Measurements from ENCODE around the gene HSPA12A. TPM values are rescaled to one million over a fixed set of nuclear protein-coding genes. Genes with fewer than 3 reads are reported as not detected.

Gene HSPA12A
- total RNA-seq, 4 donors from 2014 or later, result 9.6 to 26.6 (median 18.2) TPM

DNA sequence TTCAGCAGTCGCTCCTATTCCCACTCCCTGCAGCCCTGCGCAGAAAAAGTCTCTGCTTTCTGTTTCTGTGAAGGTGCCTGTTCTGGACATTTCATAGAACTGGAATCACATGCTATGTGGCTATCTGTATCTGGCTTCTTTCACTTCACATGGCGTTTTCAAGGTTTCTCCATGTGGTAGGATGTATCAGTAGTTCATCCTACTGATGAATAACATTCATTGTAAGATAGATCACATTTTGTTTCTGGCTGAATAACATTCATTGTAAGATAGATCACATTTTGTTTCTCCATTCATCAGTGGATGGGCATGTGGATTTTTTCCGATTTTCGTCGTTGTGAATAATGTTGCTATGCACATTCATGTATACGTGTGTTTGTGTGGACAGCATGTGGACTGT is 44.5 kb downstream of the HSPA12A start:
- no peaks in the 10 kb centered on the region for H3K4me1 ChIP-seq
- no peaks in the 10 kb centered on the region for H3K9me3 ChIP-seq

DNA sequence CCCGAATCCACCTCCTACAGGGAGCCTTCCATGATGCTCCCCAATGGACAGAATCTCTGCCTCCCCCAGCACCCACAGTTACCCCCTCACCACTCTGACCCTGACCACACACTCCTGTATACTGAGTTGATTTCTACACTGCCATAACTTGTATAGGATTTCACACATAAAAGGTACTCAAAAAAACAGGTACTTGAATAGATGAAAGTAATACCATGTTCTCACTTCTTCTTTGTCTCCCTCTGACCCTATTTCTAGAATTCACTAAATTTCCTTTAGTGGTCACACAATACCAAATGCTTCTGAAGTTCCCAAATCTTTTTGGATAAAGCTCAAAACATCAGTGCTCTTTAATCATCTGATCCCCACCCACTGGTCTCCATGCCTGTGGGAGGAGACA is 45.4 kb downstream of the HSPA12A start:
- no peak for DNase-seq (ENCODE audit: low spot score in 2 of 2)
- Histone ChIP-seq H3K4me1 (no peaks in the 10 kb centered on the region), H3K27me3 (no peaks in the 10 kb centered on the region), H3K36me3 (no peaks in the 10 kb centered on the region), H3K27ac (no peak overlapping the region), H3K9me3 (no peaks in the 10 kb centered on the region), H3K4me3 (no peak overlapping the region)
- WGBS, result 90% methylated on average over 1 of the region's 1 CpG
- TF ChIP-seq POLR2AphosphoS5 (IDR thresholded peaks at IDR 0.05) (no peak), POLR2A (IDR thresholded peaks at IDR 0.05) (no peak), EP300 (IDR thresholded peaks at IDR 0.05) (no peak)
- TF ChIP-seq, protein P1, sequence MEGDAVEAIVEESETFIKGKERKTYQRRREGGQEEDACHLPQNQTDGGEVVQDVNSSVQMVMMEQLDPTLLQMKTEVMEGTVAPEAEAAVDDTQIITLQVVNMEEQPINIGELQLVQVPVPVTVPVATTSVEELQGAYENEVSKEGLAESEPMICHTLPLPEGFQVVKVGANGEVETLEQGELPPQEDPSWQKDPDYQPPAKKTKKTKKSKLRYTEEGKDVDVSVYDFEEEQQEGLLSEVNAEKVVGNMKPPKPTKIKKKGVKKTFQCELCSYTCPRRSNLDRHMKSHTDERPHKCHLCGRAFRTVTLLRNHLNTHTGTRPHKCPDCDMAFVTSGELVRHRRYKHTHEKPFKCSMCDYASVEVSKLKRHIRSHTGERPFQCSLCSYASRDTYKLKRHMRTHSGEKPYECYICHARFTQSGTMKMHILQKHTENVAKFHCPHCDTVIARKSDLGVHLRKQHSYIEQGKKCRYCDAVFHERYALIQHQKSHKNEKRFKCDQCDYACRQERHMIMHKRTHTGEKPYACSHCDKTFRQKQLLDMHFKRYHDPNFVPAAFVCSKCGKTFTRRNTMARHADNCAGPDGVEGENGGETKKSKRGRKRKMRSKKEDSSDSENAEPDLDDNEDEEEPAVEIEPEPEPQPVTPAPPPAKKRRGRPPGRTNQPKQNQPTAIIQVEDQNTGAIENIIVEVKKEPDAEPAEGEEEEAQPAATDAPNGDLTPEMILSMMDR (IDR thresholded peaks at IDR 0.05), result no peak

More for the DNA sequence above, 44.5 kb downstream of the HSPA12A start:
- no peak for DNase-seq (ENCODE audit: low spot score in 2 of 2)
- Histone ChIP-seq H3K27me3 (no peaks in the 10 kb centered on the region), H3K27ac (no peak overlapping the region), H3K36me3 (no peaks in the 10 kb centered on the region), H3K4me3 (no peak overlapping the region)
- WGBS, result 63% methylated on average over 7 of the region's 7 CpGs
- TF ChIP-seq, protein P1 (IDR thresholded peaks at IDR 0.05), result no peak
- TF ChIP-seq POLR2AphosphoS5 (IDR thresholded peaks at IDR 0.05) (no peak), POLR2A (IDR thresholded peaks at IDR 0.05) (no peak), EP300 (IDR thresholded peaks at IDR 0.05) (no peak)

DNA sequence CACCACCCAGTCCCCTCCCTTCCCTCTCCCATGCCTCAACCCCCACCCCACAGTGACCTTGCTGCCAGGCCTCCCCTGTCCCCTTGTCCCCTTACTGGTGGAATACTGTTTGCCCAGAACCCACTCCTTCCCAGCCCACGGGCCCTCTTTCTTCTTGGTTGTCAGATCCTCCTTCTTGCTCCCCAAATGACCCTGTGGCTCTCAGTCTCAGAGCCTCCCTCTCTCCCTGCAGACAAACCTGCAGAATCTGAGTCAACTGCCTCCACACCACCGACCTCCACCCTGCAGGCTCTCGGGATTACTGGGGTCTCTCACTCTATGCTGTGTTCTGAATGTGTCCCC is 47.5 kb downstream of the HSPA12A start:
- Histone ChIP-seq H3K9me3 (no peaks in the 10 kb centered on the region), H3K27ac (no peak overlapping the region), H3K27me3 (no peaks in the 10 kb centered on the region), H3K4me3 (no peak overlapping the region), H3K4me1 (no peaks in the 10 kb centered on the region), H3K36me3 (no peaks in the 10 kb centered on the region)
- TF ChIP-seq POLR2A (IDR thresholded peaks at IDR 0.05) (no peak), EP300 (IDR thresholded peaks at IDR 0.05) (no peak), POLR2AphosphoS5 (IDR thresholded peaks at IDR 0.05) (no peak)
- TF ChIP-seq, protein P1 (IDR thresholded peaks at IDR 0.05), result no peak
- no peak for DNase-seq (ENCODE audit: low spot score in 2 of 2)
- whole genome bisulfite sequencing, result 82% methylated on average over 3 of the region's 3 CpGs

DNA sequence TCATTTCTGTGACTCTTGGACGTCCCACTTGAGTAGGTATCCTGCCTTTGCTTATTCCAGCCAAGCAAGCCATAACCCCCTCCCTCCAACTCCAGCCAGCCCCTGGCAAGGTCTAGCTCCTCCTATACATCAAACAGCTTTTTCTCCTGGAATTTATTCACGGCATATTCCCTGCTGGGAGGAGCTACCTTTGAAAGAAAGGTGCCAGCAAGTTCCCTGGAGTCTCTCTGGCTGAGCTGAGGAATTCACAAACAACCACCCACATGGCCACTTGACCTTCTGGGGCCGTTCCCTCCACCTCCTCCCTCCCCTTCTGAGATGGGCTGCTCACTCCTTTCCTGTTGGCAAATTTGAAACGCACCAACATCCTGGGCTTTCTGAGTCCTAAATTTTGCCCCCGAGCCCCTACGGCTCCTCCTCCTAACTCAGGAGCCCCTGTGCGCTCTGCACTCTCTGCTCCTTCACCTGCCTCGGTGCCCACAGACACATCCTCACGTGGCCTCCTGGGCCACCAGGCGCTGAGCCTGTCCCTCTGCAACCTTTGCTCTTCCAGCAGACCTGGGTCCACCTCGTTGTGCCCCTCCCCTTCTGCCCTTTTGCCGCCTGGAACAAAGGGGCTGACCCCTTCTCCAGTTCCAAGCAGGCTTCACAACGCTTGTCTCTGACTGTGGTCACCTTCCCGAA is 48.0 kb downstream of the HSPA12A start:
- no peak overlapping the region for H3K4me3 ChIP-seq
- DNase-seq (ENCODE audit: low spot score in 2 of 2), result no peak
- no peaks in the 10 kb centered on the region for H3K36me3 ChIP-seq
- H3K27me3 ChIP-seq, result no peaks in the 10 kb centered on the region
- TF ChIP-seq, protein P1 (IDR thresholded peaks at IDR 0.05), result no peak
- TF ChIP-seq EP300 (IDR thresholded peaks at IDR 0.05) (no peak), POLR2AphosphoS5 (IDR thresholded peaks at IDR 0.05) (no peak)
- H3K27ac ChIP-seq, result no peak overlapping the region
- no peaks in the 10 kb centered on the region for H3K9me3 ChIP-seq
- no peaks in the 10 kb centered on the region for H3K4me1 ChIP-seq
- 71% methylated on average over 14 of the region's 14 CpGs for WGBS

DNA sequence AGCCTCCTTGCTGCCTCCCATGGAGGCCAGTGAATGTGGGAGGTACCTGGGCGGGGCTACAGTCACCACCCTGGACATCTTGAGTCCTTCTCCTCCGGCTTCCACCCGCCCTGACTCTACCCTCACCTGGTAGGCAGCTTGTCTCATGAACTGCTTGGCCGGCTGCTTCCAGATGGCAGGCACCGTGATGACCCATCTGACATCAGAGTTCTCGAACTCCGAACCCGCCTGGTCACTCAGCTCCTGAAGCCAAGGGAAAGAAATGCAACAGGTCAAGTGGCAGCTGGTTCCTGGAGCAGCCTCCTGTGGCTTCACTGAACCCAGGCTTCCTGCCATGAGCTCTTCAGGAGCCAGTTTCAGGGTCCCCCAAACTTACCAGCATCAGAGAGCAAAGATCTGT is 50.1 kb downstream of the HSPA12A start:
- H3K27me3 ChIP-seq, result no peaks in the 10 kb centered on the region
- no peak for TF ChIP-seq POLR2A (IDR thresholded peaks at IDR 0.05)
- TF ChIP-seq POLR2AphosphoS5 (IDR thresholded peaks at IDR 0.05), result no peak
- TF ChIP-seq, protein P1 (IDR thresholded peaks at IDR 0.05), result no peak
- TF ChIP-seq EP300 (IDR thresholded peaks at IDR 0.05), result no peak
- no peak overlapping the region for H3K4me3 ChIP-seq
- H3K36me3 ChIP-seq, result no peaks in the 10 kb centered on the region
- no peak overlapping the region for H3K27ac ChIP-seq
- peaks cover 2% of the 10 kb centered on the region for H3K4me1 ChIP-seq
- DNase-seq (ENCODE audit: low spot score in 2 of 2), result no peak
- 90% methylated on average over 8 of the region's 8 CpGs for whole genome bisulfite sequencing
- no peaks in the 10 kb centered on the region for H3K9me3 ChIP-seq
